H1 (cell line): ENCODE data around the gene GATA5. TPM values are rescaled to one million over a fixed set of nuclear protein-coding genes. Genes with fewer than 3 reads are reported as not detected.

Experiments used
- CTCF ChIA-PET: fragments of 300-600 bp; sonication (Branson Sonifier 250); formaldehyde crosslinking; loops from one replicate; lab custom pipeline; 2021; ENCODE audit not compliant: partially characterized antibody; lab: Charles Lee
- POLR2A ChIA-PET: fragments of 300-600 bp; sonication (Branson Sonifier 250); formaldehyde crosslinking; loops from one replicate; lab custom pipeline; 2021; ENCODE audit warnings: inconsistent platforms; ENCODE audit not compliant: partially characterized antibody; lab: Charles Lee
- DNase-seq, 2 experiments: peaks; one replicate each; pipeline versions ENCODE4 v3.0.0 to v3.0.0-alpha.2; 2010 to 2022; ENCODE audit warnings: low spot score in 2 of 2, low read depth in 1 of 2, mixed read lengths in 1 of 2
- FAIRE-seq: peaks from 2 replicates; lab custom pipeline; 2011; peaks lifted over from hg19 to GRCh38; lab: Jason Lieb, UNC
- H2AFZ ChIP-seq: 2 replicates; pipeline ENCODE4 v1.8.1; 2012; ENCODE audit warnings: low read length, inconsistent platforms
- H2AK5ac ChIP-seq: 2 replicates; pipeline ENCODE4 v1.6.1; 2013; ENCODE audit warnings: low read depth, low read length
- H2BK120ac ChIP-seq: replicated peaks from 2 replicates; pipeline ENCODE3; 2013; ENCODE audit warnings: low read depth, low read length, inconsistent platforms
- H2BK12ac ChIP-seq: 2 replicates; pipeline ENCODE4 v1.6.1; 2013; ENCODE audit warnings: low read depth, low read length
- H2BK15ac ChIP-seq: 2 replicates; pipeline ENCODE4 v1.6.1; 2013; ENCODE audit warnings: low read length
- H2BK20ac ChIP-seq: 2 replicates; pipeline ENCODE4 v1.6.1; 2013; ENCODE audit warnings: low read length
- H2BK5ac ChIP-seq: 2 replicates; pipeline ENCODE4 v1.6.1; 2013; ENCODE audit warnings: low read depth, low read length
- H3K14ac ChIP-seq: 2 replicates; pipeline ENCODE4 v1.6.1; 2013; ENCODE audit warnings: inconsistent platforms; ENCODE audit not compliant: insufficient read length
- H3K18ac ChIP-seq: 2 replicates; pipeline ENCODE4 v1.6.1; 2013; ENCODE audit warnings: low read length; ENCODE audit errors: extremely low read depth
- H3K23ac ChIP-seq: 2 replicates; pipeline ENCODE4 v1.6.1; 2013; ENCODE audit warnings: inconsistent platforms; ENCODE audit not compliant: insufficient read length
- H3K23me2 ChIP-seq: 2 replicates; pipeline ENCODE4 v1.6.1; 2013; ENCODE audit warnings: low read depth, low read length
- H3K27ac ChIP-seq: 2 replicates; pipeline ENCODE4 v1.6.1; 2011; ENCODE audit warnings: low read depth, low read length, inconsistent platforms
- H3K27me3 ChIP-seq, 4 experiments: replicated peaks in 1 of 4; 1 replicate in 1 of 4; 2 replicates in 3 of 4; pipeline versions ENCODE4 v1.6.1 to v1.8.1; 2011 to 2013; ENCODE audit warnings: low read length in 3 of 4, mild to moderate bottlenecking in 3 of 4, inconsistent platforms in 2 of 4, mixed read lengths in 2 of 4, moderate library complexity in 1 of 4; ENCODE audit not compliant: control insufficient read depth in 3 of 4, insufficient read depth in 3 of 4; ENCODE audit errors: extremely low read depth in 1 of 4
- H3K36me3 ChIP-seq, 4 experiments: 2 replicates each; pipeline versions ENCODE4 v1.6.1 to v1.8.1; 2011 to 2013; ENCODE audit warnings: mild to moderate bottlenecking in 4 of 4, low read length in 3 of 4, moderate library complexity in 2 of 4, control low read depth in 1 of 4, inconsistent platforms in 1 of 4; ENCODE audit not compliant: insufficient read depth in 4 of 4, control insufficient read depth in 2 of 4
- H3K4ac ChIP-seq: replicated peaks from 2 replicates; pipeline ENCODE3; 2013; ENCODE audit warnings: low read length, low read depth, mixed read lengths, inconsistent platforms; ENCODE audit not compliant: insufficient read length
- H3K4me1 ChIP-seq, 4 experiments: replicated peaks in 1 of 4; 1 replicate in 1 of 4; 2 replicates in 3 of 4; pipeline versions ENCODE4 v1.6.1 to v1.8.1; 2011 to 2013; ENCODE audit warnings: low read length in 3 of 4, inconsistent platforms in 2 of 4, mixed read lengths in 1 of 4; ENCODE audit not compliant: insufficient read depth in 4 of 4, control insufficient read depth in 3 of 4
- H3K4me2 ChIP-seq, 2 experiments: 2 replicates each; pipeline versions ENCODE4 v1.6.1 to v1.8.1; 2011 to 2013; ENCODE audit warnings: low read depth in 2 of 2, low read length in 2 of 2, control low read depth in 1 of 2, inconsistent platforms in 1 of 2, mild to moderate bottlenecking in 1 of 2; ENCODE audit not compliant: insufficient read depth in 1 of 2
- H3K4me3 ChIP-seq, 4 experiments: fragments of 200-600, 300-600 bp in 1 of 4; sonication (generic), shearing (Covaris generic), sonication (Bioruptor Twin) in 1 of 4; 2 replicates each; pipeline versions ENCODE4 v1.5.1 to v1.8.1; 2011 to 2016; ENCODE audit warnings: low read length in 4 of 4, low read depth in 3 of 4, control low read depth in 2 of 4, inconsistent platforms in 2 of 4, mild to moderate bottlenecking in 2 of 4, mixed read lengths in 1 of 4, moderate library complexity in 1 of 4; ENCODE audit not compliant: insufficient read depth in 2 of 4; ENCODE audit errors: extremely low read depth in 1 of 4
- H3K56ac ChIP-seq: replicated peaks from 2 replicates; pipeline ENCODE3; 2013; ENCODE audit warnings: low read depth, mild to moderate bottlenecking, mixed read lengths, low read length, inconsistent platforms; ENCODE audit not compliant: insufficient read length
- H3K79me1 ChIP-seq: 2 replicates; pipeline ENCODE4 v1.6.1; 2013; ENCODE audit warnings: low read depth, low read length, control low read depth
- H3K79me2 ChIP-seq, 2 experiments: 2 replicates each; pipeline versions ENCODE4 v1.6.1 to v1.8.1; 2012 to 2013; ENCODE audit warnings: low read length in 2 of 2, mild to moderate bottlenecking in 2 of 2, inconsistent platforms in 1 of 2; ENCODE audit not compliant: insufficient read depth in 2 of 2, control insufficient read depth in 1 of 2
- H3K9ac ChIP-seq, 4 experiments: replicated peaks in 1 of 4; 1 replicate in 1 of 4; 2 replicates in 3 of 4; pipeline versions ENCODE4 v1.6.1 to v1.8.1; 2011 to 2013; ENCODE audit warnings: low read depth in 3 of 4, low read length in 3 of 4, control low read depth in 2 of 4, mild to moderate bottlenecking in 2 of 4, moderate library complexity in 2 of 4, inconsistent platforms in 1 of 4; ENCODE audit errors: extremely low read depth in 1 of 4
- H3K9me3 ChIP-seq, 2 experiments: 2 replicates each; pipeline versions ENCODE4 v1.6.1 to v1.8.1; 2012 to 2013; ENCODE audit warnings: mild to moderate bottlenecking in 2 of 2, moderate library complexity in 2 of 2, control low read depth in 1 of 2, inconsistent platforms in 1 of 2, low read depth in 1 of 2, low read length in 1 of 2, mixed read lengths in 1 of 2; ENCODE audit not compliant: insufficient read depth in 2 of 2
- H4K20me1 ChIP-seq, 2 experiments: replicated peaks in 1 of 2; 2 replicates each; pipeline versions ENCODE3 to v1.8.1; 2011 to 2013; ENCODE audit warnings: inconsistent platforms in 2 of 2, low read length in 2 of 2, mild to moderate bottlenecking in 1 of 2; ENCODE audit not compliant: insufficient read depth in 2 of 2, control insufficient read depth in 1 of 2
- H4K5ac ChIP-seq: 2 replicates; pipeline ENCODE4 v1.6.1; 2013; ENCODE audit warnings: low read length, low read depth, mixed read lengths, inconsistent platforms; ENCODE audit not compliant: insufficient read length
- H4K8ac ChIP-seq: 2 replicates; pipeline ENCODE4 v1.8.0; 2013; ENCODE audit warnings: mild to moderate bottlenecking, moderate library complexity, low read length, inconsistent platforms; ENCODE audit not compliant: insufficient read depth; ENCODE audit errors: extremely low read depth
- H4K91ac ChIP-seq: replicated peaks from 2 replicates; pipeline ENCODE3; 2013; ENCODE audit warnings: low read length, mixed read lengths, inconsistent platforms; ENCODE audit not compliant: insufficient read length
- BACH1 ChIP-seq: IDR thresholded peaks from 2 replicates; pipeline ENCODE4 v1.6.1; 2012; ENCODE audit warnings: low read length, improper control_type of control experiment
- BRCA1 ChIP-seq: IDR thresholded peaks from 2 replicates; pipeline ENCODE4 v1.6.1; 2012; ENCODE audit warnings: low read depth, low read length, improper control_type of control experiment
- CHD1 ChIP-seq: IDR thresholded peaks from 2 replicates; pipeline ENCODE4 v1.6.1; 2012; ENCODE audit warnings: low read depth, low read length, improper control_type of control experiment
- CTBP2 ChIP-seq: IDR thresholded peaks from 2 replicates; pipeline ENCODE4 v1.7.0; 2011; ENCODE audit warnings: borderline replicate concordance, mild to moderate bottlenecking, moderate library complexity, mixed read lengths, low read length; ENCODE audit not compliant: insufficient read depth, insufficient read length
- FOSL1 ChIP-seq: IDR thresholded peaks from 2 replicates; pipeline ENCODE4 v1.6.1; 2011; ENCODE audit warnings: mild to moderate bottlenecking, low read depth, low read length, moderate library complexity; ENCODE audit not compliant: insufficient read depth
- KDM4A ChIP-seq: IDR thresholded peaks from one replicate; pipeline ENCODE4 v1.7.1; 2012; ENCODE audit warnings: low read depth, mild to moderate bottlenecking, moderate library complexity, low read length, inconsistent platforms; ENCODE audit not compliant: severe bottlenecking
- RBBP5 ChIP-seq: IDR thresholded peaks from 2 replicates; pipeline ENCODE4 v1.7.1; 2012; ENCODE audit warnings: low read depth, mild to moderate bottlenecking, inconsistent platforms, low read length, moderate library complexity, borderline replicate concordance
- SP2 ChIP-seq: IDR thresholded peaks from 2 replicates; pipeline ENCODE4 v1.6.1; 2012; ENCODE audit warnings: mild to moderate bottlenecking, low read length, inconsistent platforms
- TAF1 ChIP-seq: IDR thresholded peaks from 2 replicates; pipeline ENCODE4 v1.6.1; 2011; ENCODE audit warnings: mild to moderate bottlenecking, low read depth, low read length
- WGBS, 2 experiments: shearing (Covaris generic) in 1 of 2; methylation state at CpG; one replicate each; pipeline versions ENCODE4 v1.1.6 to v1.1.7; 2013 to 2015; ENCODE audit warnings: low lambda C conversion rate in 2 of 2, mixed read lengths in 2 of 2, inconsistent platforms in 1 of 2, low coverage in 1 of 2, missing lambda C conversion rate in 1 of 2; ENCODE audit not compliant: insufficient replicate concordance in 2 of 2, insufficient coverage in 1 of 2, insufficient read length in 1 of 2; ENCODE audit errors: extremely low coverage in 1 of 2, missing lambda C conversion rate in 1 of 2; 5-methylcytosine and 5-hydroxymethylcytosine counted together
- polyA plus RNA-seq, 7 experiments: library from polyadenylated mRNA; depleted of rRNA in 3 of 7; stranded (reverse) in 5 of 7; unstranded in 2 of 7; fragments of >200 nt in 5 of 7; fragments of 200-250 nt in 2 of 7; gene quantifications; 1 replicate in 5 of 7; 2 replicates in 1 of 7; 4 replicates in 1 of 7; pipeline versions ENCODE4 v1.2.1 to v1.2.3, GENCODE V29; 2011 to 2013; ENCODE audit warnings: missing spikeins in 2 of 7, mixed read lengths in 2 of 7
- total RNA-seq: library from RNA; stranded (reverse); fragmentation: NEBNext Ultra II Directional; extraction: Animal tissue kit (Norgen Biotek cat#: 25700); gene quantifications from 2 replicates; pipeline ENCODE4 v1.2.1, GENCODE V29; 2021
- TF ChIP-seq, protein P1 (sequence below), 3 experiments: IDR thresholded peaks; 1 replicate in 2 of 3; 2 replicates in 1 of 3; pipeline versions ENCODE4 v1.5.1 to v1.6.1; 2011; ENCODE audit warnings: low read length in 3 of 3, mild to moderate bottlenecking in 3 of 3, inconsistent platforms in 2 of 3, low read depth in 1 of 3, moderate library complexity in 1 of 3; ENCODE audit not compliant: insufficient read depth in 1 of 3; ENCODE audit errors: control extremely low read depth in 1 of 3

The GATA5 gene
- total and polyA plus RNA-seq, 2 of the 8 experiments (the other 6 are each of a cell fraction or from before 2014, with no cell fraction given), result 0.08 to 0.11 TPM

DNA sequence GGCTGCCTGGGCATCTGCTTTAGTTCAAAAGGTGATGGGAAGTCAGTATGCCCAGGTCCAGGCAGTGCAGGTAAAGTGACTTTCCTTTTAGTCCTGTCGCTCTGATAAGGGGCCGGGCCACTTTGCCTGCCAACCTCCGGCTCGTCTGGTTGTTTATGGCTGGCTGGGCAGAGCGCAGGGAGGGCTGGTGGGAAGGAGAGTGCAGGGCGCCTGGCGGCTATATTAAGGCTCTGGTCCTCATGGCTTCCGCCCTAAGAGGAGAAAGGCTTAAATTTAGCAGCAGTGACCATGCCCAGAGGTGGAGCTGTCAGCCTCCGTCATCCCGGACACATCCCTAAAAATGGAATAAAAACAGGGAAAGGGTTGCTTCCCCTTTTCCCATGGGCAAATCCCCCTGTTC is 14.6 kb downstream of the GATA5 start:
- no peaks in the 10 kb centered on the region; the same call in 1 of the 2 replicates for H3K79me1 ChIP-seq
- H4K20me1 ChIP-seq, result peaks cover 0 to 2% of the 10 kb centered on the region in 2 experiments
- FAIRE-seq (no peak), DNase-seq (no peak)
- no peak overlapping the region for H3K4me2 ChIP-seq
- H2BK15ac ChIP-seq, result no peak overlapping the region
- H2BK20ac ChIP-seq, result no peak overlapping the region
- H3K36me3 ChIP-seq, result no peaks in the 10 kb centered on the region
- 91% methylated on average over 10 of the region's 10 CpGs; no CpG with 5 or more reads in 1 of the 2 experiments for WGBS, 2 experiments
- peaks cover 0 to 8% (median 2%) of the 10 kb centered on the region in 4 experiments; a peak in 1 of 7 replicates for H3K4me1 ChIP-seq
- H3K18ac ChIP-seq, result no peak overlapping the region
- no peak overlapping the region for H2BK12ac ChIP-seq
- H2AFZ ChIP-seq, result no peak overlapping the region
- CTCF ChIA-PET, result interaction anchor here (1.2 to 1.6 kb wide), 2 partner anchors 32 to 34 kb away, joined by 3 to 4 read pairs; no protein-coding TSS in a partner anchor
- H2BK5ac ChIP-seq, result no peak overlapping the region
- H3K23ac ChIP-seq, result no peak overlapping the region
- no peak overlapping the region for H3K4me3 ChIP-seq
- no peak overlapping the region for H4K5ac ChIP-seq
- no peaks in the 10 kb centered on the region for H3K9me3 ChIP-seq
- H3K79me2 ChIP-seq, result no peaks in the 10 kb centered on the region
- H3K4ac ChIP-seq, result no peak overlapping the region
- H3K56ac ChIP-seq, result no peak overlapping the region
- no peaks in the 10 kb centered on the region for H3K27me3 ChIP-seq
- no peak overlapping the region for H4K8ac ChIP-seq
- H3K9ac ChIP-seq, result no peak overlapping the region
- no peak overlapping the region for H3K27ac ChIP-seq
- no peaks in the 10 kb centered on the region for H3K23me2 ChIP-seq
- POLR2A ChIA-PET, result no interaction called here
- H4K91ac ChIP-seq, result no peak overlapping the region
- no peak overlapping the region for H3K14ac ChIP-seq
- no peak overlapping the region for H2AK5ac ChIP-seq
- H2BK120ac ChIP-seq, result no peak overlapping the region
- TF ChIP-seq FOSL1 (no peak), KDM4A (no peak), TAF1 (no peak), SP2 (no peak), BRCA1 (no peak), CHD1 (no peak), CTBP2 (no peak), RBBP5 (no peak), BACH1 (no peak)
- TF ChIP-seq, protein P1, sequence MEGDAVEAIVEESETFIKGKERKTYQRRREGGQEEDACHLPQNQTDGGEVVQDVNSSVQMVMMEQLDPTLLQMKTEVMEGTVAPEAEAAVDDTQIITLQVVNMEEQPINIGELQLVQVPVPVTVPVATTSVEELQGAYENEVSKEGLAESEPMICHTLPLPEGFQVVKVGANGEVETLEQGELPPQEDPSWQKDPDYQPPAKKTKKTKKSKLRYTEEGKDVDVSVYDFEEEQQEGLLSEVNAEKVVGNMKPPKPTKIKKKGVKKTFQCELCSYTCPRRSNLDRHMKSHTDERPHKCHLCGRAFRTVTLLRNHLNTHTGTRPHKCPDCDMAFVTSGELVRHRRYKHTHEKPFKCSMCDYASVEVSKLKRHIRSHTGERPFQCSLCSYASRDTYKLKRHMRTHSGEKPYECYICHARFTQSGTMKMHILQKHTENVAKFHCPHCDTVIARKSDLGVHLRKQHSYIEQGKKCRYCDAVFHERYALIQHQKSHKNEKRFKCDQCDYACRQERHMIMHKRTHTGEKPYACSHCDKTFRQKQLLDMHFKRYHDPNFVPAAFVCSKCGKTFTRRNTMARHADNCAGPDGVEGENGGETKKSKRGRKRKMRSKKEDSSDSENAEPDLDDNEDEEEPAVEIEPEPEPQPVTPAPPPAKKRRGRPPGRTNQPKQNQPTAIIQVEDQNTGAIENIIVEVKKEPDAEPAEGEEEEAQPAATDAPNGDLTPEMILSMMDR (IDR thresholded peaks at IDR 0.05; ENCODE audit: control extremely low read depth in 1 of 3, insufficient read depth in 1 of 3, low read depth in 1 of 3, low read length in 3 of 3), result no peak
